ENCODE data around the gene WIPF1.

WIPF1 gene

GRCh38 chr2:174585657-174586252, 11.8 kb downstream of the WIPF1 start:
- Mint-ChIP-seq H3K4me1 (ENCODE audit: low read depth) (peaks cover 60% of the 10 kb centered on the region), H3K27ac (no peak overlapping the region), H3K27me3 (ENCODE audit: low read depth) (no peaks in the 10 kb centered on the region), H3K4me3 (no peak overlapping the region), H3K36me3 (ENCODE audit: low read depth) (peaks cover 73% of the 10 kb centered on the region), H3K9me3 (no peaks in the 10 kb centered on the region)
- DNase-seq (ENCODE audit: low spot score) = no peak

GRCh38 chr2:174585146-174585545, 12.5 kb downstream of the WIPF1 start:
- Mint-ChIP-seq H3K4me3 (no peak overlapping the region), H3K36me3 (ENCODE audit: low read depth) (peaks cover 75% of the 10 kb centered on the region)
- DNase-seq (ENCODE audit: low spot score) = no peak

DNA sequence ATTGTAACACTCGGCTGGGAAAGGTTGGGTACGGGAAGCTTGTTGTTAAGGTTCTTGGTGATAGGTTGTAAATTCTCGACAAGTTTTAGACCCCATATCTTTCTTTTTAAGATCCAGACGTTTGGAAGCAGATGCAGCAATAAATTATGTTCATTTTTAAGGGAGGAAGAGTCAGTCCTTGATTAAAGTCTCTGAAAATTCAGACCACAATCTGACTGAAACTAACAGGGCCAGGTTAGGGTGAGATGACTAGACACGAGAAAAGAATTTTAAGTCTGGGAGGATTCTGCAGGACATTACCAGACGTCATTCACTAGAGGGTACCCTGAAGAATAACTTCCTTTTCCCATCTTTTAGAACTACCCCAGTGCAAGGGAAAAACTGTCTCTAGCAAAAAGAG, 16.1 kb downstream of the WIPF1 start:
- H3K4me1 Mint-ChIP-seq (ENCODE audit: low read depth) = peaks cover 39% of the 10 kb centered on the region
- DNase-seq (ENCODE audit: low spot score) = no peak
- H3K27me3 Mint-ChIP-seq (ENCODE audit: low read depth) = no peaks in the 10 kb centered on the region
- no peaks in the 10 kb centered on the region for H3K9me3 Mint-ChIP-seq
- peak overlapping the region; percentile 2 for H3K27ac Mint-ChIP-seq
- H3K4me3 Mint-ChIP-seq = no peak overlapping the region
- peaks cover 73% of the 10 kb centered on the region for H3K36me3 Mint-ChIP-seq (ENCODE audit: low read depth)

More at GRCh38 chr2:174585146-174585545, 12.5 kb downstream of the WIPF1 start:
- Mint-ChIP-seq H3K4me1 (ENCODE audit: low read depth) (peaks cover 61% of the 10 kb centered on the region), H3K27me3 (ENCODE audit: low read depth) (no peaks in the 10 kb centered on the region), H3K27ac (peak overlapping the region; percentile 24), H3K9me3 (no peaks in the 10 kb centered on the region)

DNA sequence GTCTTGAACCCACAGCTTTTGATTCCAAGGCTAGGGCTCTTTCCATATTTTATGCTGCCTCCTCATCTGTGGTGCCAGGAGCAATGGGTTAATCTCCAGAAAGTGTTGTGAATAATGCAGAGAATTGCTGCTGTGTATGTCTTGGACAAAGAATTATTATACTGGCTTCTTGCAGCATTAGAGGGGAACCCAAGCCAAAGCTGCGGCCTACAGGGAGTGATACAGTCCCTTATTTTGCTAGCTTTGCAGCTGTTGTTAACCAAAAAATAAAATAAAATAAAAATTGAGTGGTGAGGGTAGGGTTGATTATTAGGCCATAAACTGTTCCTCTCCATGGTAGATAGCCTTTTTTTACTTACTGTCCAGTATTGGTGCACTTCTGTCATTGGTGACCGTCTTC, 16.7 kb downstream of the WIPF1 start:
- Mint-ChIP-seq H3K9me3 (no peaks in the 10 kb centered on the region), H3K27ac (peak overlapping the region; percentile 2), H3K4me3 (no peak overlapping the region), H3K27me3 (ENCODE audit: low read depth) (no peaks in the 10 kb centered on the region), H3K4me1 (ENCODE audit: low read depth) (peaks cover 40% of the 10 kb centered on the region), H3K36me3 (ENCODE audit: low read depth) (peaks cover 71% of the 10 kb centered on the region)
- DNase-seq (ENCODE audit: low spot score) = no peak

DNA sequence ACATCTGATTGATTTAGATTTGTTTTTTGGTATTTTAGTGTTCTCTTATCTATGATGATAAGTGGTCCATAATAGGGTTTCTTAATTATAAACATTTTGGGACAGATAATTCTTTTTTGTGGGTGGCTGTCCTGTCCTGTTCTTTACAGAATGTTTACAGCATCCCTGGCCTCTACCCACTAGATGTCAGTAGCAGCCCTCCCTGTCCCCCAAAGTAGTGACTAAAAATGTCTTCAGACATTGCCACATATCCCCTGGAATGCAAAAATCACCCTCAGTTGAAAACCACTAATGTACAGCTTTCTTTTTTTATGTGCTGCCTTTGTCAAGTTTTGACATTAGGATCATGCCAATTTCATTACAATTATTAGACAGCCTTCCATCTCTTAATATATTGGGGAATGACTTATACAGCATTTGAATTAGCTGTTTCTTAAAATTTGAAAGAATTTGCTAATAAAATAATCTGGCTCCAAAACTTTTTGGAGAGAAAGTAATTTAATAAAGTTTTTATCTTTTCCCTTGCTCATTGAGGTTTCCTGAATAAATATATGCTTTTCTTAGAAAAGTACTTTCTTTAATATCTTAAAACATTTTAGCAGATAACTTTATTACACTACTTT, 19.5 kb downstream of the WIPF1 start:
- Mint-ChIP-seq H3K27ac (no peak overlapping the region), H3K9me3 (no peaks in the 10 kb centered on the region), H3K27me3 (ENCODE audit: low read depth) (no peaks in the 10 kb centered on the region), H3K4me3 (no peak overlapping the region), H3K36me3 (ENCODE audit: low read depth) (peaks cover 70% of the 10 kb centered on the region), H3K4me1 (ENCODE audit: low read depth) (peaks cover 42% of the 10 kb centered on the region)
- no peak for DNase-seq (ENCODE audit: low spot score)

DNA sequence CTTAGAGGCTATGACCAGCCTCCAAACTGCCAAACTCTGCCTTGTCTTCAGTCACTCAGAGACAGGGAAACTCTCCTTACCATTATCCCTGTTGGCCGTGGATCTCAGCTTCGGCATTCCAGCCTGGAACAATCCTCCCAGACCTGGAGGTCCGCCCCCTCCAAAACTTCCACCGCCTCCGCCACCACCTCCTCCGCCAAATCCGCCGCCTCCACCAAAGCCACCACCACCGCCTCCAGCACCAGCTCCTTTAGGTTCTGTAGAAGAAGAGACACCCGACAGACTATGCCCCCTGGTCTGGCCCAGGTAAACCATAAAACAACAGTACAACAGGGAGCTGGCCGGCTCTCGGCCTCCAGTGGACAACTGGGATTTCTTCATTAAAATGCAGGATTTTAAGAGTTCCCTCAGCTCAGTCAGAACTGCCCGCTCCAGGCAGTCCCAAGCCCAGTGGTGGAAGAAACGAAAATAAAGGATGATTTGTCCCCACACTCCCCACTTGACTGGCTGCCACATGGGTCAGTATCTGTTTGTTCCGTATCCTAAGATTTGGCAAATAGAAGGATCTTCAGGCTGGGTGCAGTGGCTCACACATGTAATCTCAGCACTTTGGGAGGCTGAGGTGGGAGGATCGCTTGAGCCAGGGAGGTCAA, 22.4 kb downstream of the WIPF1 start:
- H3K27me3 Mint-ChIP-seq (ENCODE audit: low read depth) = no peaks in the 10 kb centered on the region
- H3K4me3 Mint-ChIP-seq = no peak overlapping the region
- H3K27ac Mint-ChIP-seq = peak overlapping the region; percentile 26
- no peaks in the 10 kb centered on the region for H3K9me3 Mint-ChIP-seq
- no peak for DNase-seq (ENCODE audit: low spot score)
- peaks cover 78% of the 10 kb centered on the region for H3K36me3 Mint-ChIP-seq (ENCODE audit: low read depth)
- H3K4me1 Mint-ChIP-seq (ENCODE audit: low read depth) = peaks cover 32% of the 10 kb centered on the region

DNA sequence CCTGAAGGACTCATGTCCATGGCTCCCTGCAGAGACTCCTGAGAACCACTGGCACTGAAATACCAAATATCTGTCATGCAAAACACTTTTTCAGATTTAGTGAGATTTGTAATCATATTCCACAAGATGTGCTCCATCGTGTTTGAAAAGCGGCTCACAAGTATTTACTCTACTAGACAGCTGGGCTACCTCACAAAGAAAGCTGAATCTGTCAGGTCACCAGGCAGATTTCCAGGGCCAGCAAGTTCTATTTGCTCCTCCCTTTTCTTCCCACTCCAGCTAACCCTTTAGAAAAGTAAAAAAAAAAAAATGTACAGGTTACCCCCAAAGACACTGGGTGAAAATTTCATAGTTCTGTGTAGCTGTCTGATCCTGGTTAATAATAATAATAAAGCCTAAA, 22.9 kb downstream of the WIPF1 start:
- Mint-ChIP-seq H3K36me3 (ENCODE audit: low read depth) (peaks cover 78% of the 10 kb centered on the region), H3K9me3 (no peaks in the 10 kb centered on the region), H3K27ac (no peak overlapping the region), H3K27me3 (ENCODE audit: low read depth) (no peaks in the 10 kb centered on the region), H3K4me1 (ENCODE audit: low read depth) (peaks cover 34% of the 10 kb centered on the region), H3K4me3 (no peak overlapping the region)
- no peak for DNase-seq (ENCODE audit: low spot score)

- no peak overlapping the region for H3K4me3 Mint-ChIP-seq
- H3K27me3 Mint-ChIP-seq (ENCODE audit: low read depth) = no peaks in the 10 kb centered on the region
- no peaks in the 10 kb centered on the region for H3K9me3 Mint-ChIP-seq
- H3K4me1 Mint-ChIP-seq (ENCODE audit: low read depth) = peaks cover 37% of the 10 kb centered on the region
- peaks cover 77% of the 10 kb centered on the region for H3K36me3 Mint-ChIP-seq (ENCODE audit: low read depth)
- no peak for DNase-seq (ENCODE audit: low spot score)
- H3K27ac Mint-ChIP-seq = peak overlapping the region; percentile 10
These were observed 24.0 kb downstream of the WIPF1 start for GRCh38 chr2:174573621-174574081.

GRCh38 chr2:174572556-174572955, 25.0 kb downstream of the WIPF1 start:
- Mint-ChIP-seq H3K36me3 (ENCODE audit: low read depth) (peaks cover 79% of the 10 kb centered on the region), H3K4me3 (no peak overlapping the region), H3K27me3 (ENCODE audit: low read depth) (no peaks in the 10 kb centered on the region), H3K9me3 (no peaks in the 10 kb centered on the region), H3K27ac (peak overlapping the region; percentile 11), H3K4me1 (ENCODE audit: low read depth) (peaks cover 36% of the 10 kb centered on the region)
- peak; percentile 31 for DNase-seq (ENCODE audit: low spot score)

DNA sequence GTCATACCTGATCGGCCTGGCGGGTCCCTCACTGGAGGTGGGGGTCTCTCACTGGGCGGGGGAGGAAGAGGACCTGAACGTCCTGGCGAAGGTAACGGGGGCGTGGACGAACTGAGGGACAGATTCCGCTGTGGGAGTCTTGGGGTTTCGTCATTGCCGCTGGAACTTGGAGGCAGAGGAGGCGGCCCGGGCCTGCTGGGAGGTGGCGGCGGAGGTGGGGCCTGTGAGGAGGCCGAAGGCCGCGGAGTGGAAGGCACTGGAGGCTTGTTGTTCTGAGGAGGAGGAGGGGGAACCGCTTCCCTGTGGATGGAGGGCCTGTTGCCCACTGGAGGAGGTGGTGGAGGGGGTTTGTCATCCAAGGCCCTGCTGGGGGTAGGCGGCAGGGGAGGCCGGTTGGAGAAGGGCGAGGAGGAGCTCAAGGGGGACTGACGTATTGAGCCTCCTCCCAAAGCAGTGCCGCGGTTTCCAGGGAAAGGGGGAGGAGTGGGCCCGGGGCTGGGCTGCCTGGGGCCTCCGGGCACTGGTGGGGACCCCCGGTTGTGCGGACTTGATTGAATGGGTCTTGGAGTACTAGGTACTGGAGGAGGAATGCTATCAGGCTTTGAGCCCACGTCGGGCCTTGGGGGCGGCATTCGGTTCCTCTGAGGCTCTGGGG, 25.8 kb downstream of the WIPF1 start:
- Mint-ChIP-seq H3K36me3 (ENCODE audit: low read depth) (peaks cover 83% of the 10 kb centered on the region), H3K9me3 (no peaks in the 10 kb centered on the region), H3K27me3 (ENCODE audit: low read depth) (no peaks in the 10 kb centered on the region), H3K4me1 (ENCODE audit: low read depth) (peaks cover 36% of the 10 kb centered on the region), H3K4me3 (no peak overlapping the region), H3K27ac (peak overlapping the region; percentile 65)
- DNase-seq (ENCODE audit: low spot score) = no peak

- peaks cover 32% of the 10 kb centered on the region for H3K4me1 Mint-ChIP-seq (ENCODE audit: low read depth)
- no peak overlapping the region for H3K4me3 Mint-ChIP-seq
- H3K36me3 Mint-ChIP-seq (ENCODE audit: low read depth) = peaks cover 85% of the 10 kb centered on the region
- DNase-seq (ENCODE audit: low spot score) = no peak
- no peak overlapping the region for H3K27ac Mint-ChIP-seq
- H3K27me3 Mint-ChIP-seq (ENCODE audit: low read depth) = no peaks in the 10 kb centered on the region
- no peaks in the 10 kb centered on the region for H3K9me3 Mint-ChIP-seq
These were observed 27.2 kb downstream of the WIPF1 start for GRCh38 chr2:174570318-174570958.

DNA sequence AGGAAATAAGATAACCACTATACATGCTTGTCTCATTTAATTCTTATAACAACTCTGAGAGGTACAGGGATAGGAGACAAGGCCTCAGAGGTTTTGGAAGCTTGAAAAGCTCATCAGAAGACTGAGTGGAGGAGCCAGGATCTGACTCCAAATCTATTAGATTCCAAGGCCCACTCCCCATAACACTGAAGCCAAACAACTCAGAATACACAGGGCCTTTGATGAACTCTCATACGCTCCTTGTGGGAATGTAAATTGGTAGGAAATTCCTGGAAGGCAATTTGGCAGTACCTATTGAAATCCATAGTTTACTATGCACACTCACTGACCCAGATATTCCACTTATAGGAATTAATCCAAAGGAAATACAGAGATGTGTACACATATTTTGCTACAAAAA, 27.9 kb downstream of the WIPF1 start:
- Mint-ChIP-seq H3K27me3 (ENCODE audit: low read depth) (no peaks in the 10 kb centered on the region), H3K9me3 (no peaks in the 10 kb centered on the region), H3K4me3 (no peak overlapping the region), H3K27ac (peak overlapping the region; percentile 36), H3K36me3 (ENCODE audit: low read depth) (peaks cover 87% of the 10 kb centered on the region), H3K4me1 (ENCODE audit: low read depth) (peaks cover 29% of the 10 kb centered on the region)
- DNase-seq (ENCODE audit: low spot score) = no peak

DNA sequence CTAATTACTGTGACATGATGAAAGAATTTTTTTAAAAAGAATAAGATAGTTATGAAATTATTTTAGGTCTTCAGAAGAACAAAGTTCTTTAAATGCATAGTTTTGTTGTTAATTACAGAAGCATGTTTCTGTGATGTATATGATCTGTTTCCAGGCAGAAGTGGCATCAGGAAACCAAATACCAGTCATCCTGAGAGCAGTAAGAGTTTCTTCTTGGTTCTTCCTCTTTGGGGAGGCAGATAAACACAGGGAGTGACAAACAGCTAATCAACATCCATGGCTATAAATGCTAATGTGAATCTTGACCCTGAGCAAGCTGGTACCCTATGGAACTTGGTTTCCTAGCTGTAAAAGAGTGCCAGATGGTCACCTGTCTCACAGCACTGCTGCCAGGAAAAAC, 29.2 kb downstream of the WIPF1 start:
- no peak overlapping the region for H3K4me3 Mint-ChIP-seq
- DNase-seq (ENCODE audit: low spot score) = no peak
- no peaks in the 10 kb centered on the region for H3K27me3 Mint-ChIP-seq (ENCODE audit: low read depth)
- H3K27ac Mint-ChIP-seq = no peak overlapping the region
- no peaks in the 10 kb centered on the region for H3K9me3 Mint-ChIP-seq
- H3K4me1 Mint-ChIP-seq (ENCODE audit: low read depth) = peaks cover 27% of the 10 kb centered on the region
- peaks cover 85% of the 10 kb centered on the region for H3K36me3 Mint-ChIP-seq (ENCODE audit: low read depth)

DNA sequence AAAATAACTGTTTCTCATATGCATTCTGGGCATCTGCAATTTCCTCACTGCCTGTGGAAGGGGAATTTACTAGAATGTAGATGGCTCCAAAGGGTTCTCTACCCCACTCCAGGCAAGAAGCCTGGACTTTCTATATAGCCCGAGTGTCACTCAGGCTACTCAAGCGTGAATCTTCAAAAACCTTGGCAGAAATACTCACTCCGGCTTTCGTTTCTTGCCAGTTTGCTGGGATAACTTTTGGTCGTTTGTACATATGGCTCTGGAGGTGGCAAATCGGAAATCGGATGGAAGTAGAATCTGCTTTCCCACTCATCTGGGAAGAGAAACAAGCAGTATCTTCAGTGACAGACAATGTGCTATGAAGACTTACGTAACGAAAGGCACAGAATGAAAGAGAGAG, 30.7 kb downstream of the WIPF1 start:
- no peak overlapping the region for H3K27ac Mint-ChIP-seq
- no peaks in the 10 kb centered on the region for H3K9me3 Mint-ChIP-seq
- no peak for DNase-seq (ENCODE audit: low spot score)
- no peak overlapping the region for H3K4me3 Mint-ChIP-seq
- H3K4me1 Mint-ChIP-seq (ENCODE audit: low read depth) = peaks cover 24% of the 10 kb centered on the region
- peaks cover 88% of the 10 kb centered on the region for H3K36me3 Mint-ChIP-seq (ENCODE audit: low read depth)
- H3K27me3 Mint-ChIP-seq (ENCODE audit: low read depth) = no peaks in the 10 kb centered on the region
